Upper lobe of left lung (tissue), 4 donors: ENCODE measurements around the gene BCAS3.

ENCODE experiments used
- EP300 ChIP-seq, 4 donors: sonication (generic); formaldehyde crosslinking; IDR thresholded peaks; one replicate each; pipeline ENCODE4 v1.5.1; 2017; ENCODE audit warnings: antibody characterized with exemption in 4 of 4, control low read depth in 2 of 4
- POLR2A ChIP-seq, 4 donors: fragments of 450-650 bp; IDR thresholded peaks; one replicate each; pipeline ENCODE4 v1.5.1; 2016 to 2017; ENCODE audit warnings: antibody characterized with exemption in 4 of 4, mild to moderate bottlenecking in 2 of 4
- POLR2AphosphoS5 ChIP-seq, 2 donors: sonication (generic); formaldehyde crosslinking; IDR thresholded peaks; one replicate each; pipeline ENCODE4 v1.5.1; 2017; ENCODE audit warnings: antibody characterized with exemption in 2 of 2
- TF ChIP-seq, protein P1 (sequence below), 6 experiments: fragments of 450-650 bp in 4 of 6; fragments of 200-600 bp in 2 of 6; sonication (generic) in 2 of 6; IDR thresholded peaks; one replicate each; pipeline ENCODE4 v1.5.1; 2016 to 2019; ENCODE audit warnings: antibody characterized with exemption in 6 of 6

DNA sequence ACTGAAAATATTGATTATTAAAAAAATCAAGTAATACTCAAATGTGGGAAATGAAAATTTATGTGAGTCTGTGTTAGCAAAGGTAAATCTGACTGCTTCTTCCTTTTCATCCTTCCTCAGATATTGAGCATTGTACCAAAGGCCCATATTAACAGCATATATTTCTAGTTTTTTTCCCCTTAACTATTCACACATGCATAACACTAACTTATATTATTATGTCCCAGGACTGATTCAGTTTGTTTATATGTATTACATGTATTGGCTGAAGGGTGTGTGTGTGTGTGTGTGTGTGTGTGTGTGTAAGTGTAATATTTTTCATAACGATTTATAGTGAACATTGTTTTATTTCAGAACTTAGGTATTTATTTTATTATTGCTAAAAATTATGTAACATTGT lies 74.2 kb downstream of the BCAS3 start:
- TF ChIP-seq, protein P1, sequence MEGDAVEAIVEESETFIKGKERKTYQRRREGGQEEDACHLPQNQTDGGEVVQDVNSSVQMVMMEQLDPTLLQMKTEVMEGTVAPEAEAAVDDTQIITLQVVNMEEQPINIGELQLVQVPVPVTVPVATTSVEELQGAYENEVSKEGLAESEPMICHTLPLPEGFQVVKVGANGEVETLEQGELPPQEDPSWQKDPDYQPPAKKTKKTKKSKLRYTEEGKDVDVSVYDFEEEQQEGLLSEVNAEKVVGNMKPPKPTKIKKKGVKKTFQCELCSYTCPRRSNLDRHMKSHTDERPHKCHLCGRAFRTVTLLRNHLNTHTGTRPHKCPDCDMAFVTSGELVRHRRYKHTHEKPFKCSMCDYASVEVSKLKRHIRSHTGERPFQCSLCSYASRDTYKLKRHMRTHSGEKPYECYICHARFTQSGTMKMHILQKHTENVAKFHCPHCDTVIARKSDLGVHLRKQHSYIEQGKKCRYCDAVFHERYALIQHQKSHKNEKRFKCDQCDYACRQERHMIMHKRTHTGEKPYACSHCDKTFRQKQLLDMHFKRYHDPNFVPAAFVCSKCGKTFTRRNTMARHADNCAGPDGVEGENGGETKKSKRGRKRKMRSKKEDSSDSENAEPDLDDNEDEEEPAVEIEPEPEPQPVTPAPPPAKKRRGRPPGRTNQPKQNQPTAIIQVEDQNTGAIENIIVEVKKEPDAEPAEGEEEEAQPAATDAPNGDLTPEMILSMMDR (IDR thresholded peaks at IDR 0.05) = no peak
- TF ChIP-seq POLR2A (IDR thresholded peaks at IDR 0.05) (no peak), EP300 (IDR thresholded peaks at IDR 0.05) (no peak), POLR2AphosphoS5 (IDR thresholded peaks at IDR 0.05) (no peak)
